HG02938 (cell line): ENCODE results near the gene GLG1.
"Not testable (repeated sequence)": the region's sequence is repeated elsewhere in the genome, so short reads cannot be mapped to it uniquely, and the experiment has no call there.

Source experiments
- ATAC-seq: cut with Tn5 transposase; IDR thresholded peaks from one replicate; pipeline ENCODE4 v1.9.1; 2021; ENCODE audit warnings: mild to moderate bottlenecking, moderate library complexity; ENCODE audit not compliant: unreplicated experiment

Gene GLG1

GRCh38 chr16:74450967-74451760 lies 155.8 kb downstream of the GLG1 start:
- no peak for ATAC-seq

DNA sequence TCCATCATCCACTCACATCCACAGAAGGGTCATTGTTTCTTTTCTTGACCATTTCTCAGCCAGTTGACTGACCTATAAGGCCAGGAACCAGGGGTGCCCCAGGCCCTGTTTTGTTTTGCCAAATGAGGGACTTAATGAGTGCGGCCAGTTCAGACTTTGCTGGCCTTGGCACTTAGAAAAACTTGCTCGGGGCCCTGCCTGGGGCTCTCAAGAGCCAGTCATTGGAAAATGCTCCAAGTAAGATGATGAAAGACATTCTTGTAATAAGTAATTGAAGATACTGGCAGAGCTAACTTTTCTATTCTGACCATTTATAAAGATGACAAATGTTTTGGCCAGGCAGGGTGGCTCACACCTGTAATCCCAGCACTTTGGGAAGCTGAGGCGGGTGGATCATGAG lies 156.7 kb downstream of the GLG1 start:
- ATAC-seq, result no peak

DNA sequence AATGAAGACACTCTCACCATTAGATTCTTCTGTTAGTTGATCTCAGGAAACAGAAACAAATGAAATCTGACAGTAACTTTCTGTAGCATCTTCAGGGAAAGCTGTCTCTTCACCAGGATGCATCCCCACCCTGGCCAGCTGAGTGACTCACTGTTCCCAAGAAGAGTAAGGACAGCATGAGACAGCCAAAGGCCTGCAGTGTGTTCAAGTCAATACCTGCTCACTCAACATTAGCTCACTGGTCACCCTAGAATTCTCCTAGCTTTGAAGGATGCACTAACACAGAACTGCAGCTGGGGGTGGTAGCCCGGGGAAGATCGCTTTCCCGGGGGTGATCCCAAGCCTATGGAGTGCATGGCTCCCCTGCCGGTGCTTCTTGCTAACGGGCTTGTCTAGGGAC lies 157.4 kb downstream of the GLG1 start:
- ATAC-seq, result no peak

- ATAC-seq, result no peak
Observed at GRCh38 chr16:74448990-74449389, 157.9 kb downstream of the GLG1 start.

- no peak for ATAC-seq
Observed at GRCh38 chr16:74447578-74447977, 159.3 kb downstream of the GLG1 start.

- ATAC-seq, result no peak
Observed at GRCh38 chr16:74446866-74447265, 160.0 kb downstream of the GLG1 start.

DNA sequence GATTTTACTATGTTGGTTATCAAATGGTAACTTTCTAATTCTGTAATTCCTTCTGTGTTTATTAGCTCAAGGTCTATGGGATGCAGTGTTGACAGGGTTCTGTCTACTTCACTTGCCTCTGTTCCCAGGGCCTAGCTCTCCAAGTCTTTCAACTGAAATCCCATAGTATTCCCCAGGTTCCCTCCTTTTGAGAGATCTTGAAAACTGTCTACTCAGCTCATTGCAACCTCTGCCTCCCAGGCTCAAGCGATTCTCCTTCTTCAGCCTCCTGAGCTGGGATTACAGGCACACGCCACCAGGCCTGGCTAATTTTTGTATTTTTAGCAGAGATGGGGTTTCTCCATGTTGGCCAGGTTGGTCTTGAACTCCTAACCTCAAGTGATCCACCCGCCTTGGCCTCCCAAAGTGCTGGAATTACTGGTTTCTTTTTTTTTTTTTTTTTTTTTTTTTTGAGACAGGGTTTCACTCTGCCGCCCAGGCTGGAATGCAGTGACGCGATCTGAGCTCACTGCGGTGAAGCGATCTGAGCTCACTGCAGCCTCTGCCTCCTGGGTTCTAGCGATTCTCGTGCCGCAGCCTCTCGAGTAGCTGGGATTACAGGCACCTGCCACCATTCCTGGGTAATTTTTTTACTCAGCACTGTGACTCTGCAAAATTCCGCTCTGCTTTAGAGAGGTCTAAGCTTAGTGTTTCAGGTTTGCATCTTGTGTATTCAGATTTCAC lies 163.1 kb downstream of the GLG1 start:
- ATAC-seq, result not testable (repeated sequence)

- no peak for ATAC-seq
Observed at GRCh38 chr16:74439685-74440084, 167.2 kb downstream of the GLG1 start.

DNA sequence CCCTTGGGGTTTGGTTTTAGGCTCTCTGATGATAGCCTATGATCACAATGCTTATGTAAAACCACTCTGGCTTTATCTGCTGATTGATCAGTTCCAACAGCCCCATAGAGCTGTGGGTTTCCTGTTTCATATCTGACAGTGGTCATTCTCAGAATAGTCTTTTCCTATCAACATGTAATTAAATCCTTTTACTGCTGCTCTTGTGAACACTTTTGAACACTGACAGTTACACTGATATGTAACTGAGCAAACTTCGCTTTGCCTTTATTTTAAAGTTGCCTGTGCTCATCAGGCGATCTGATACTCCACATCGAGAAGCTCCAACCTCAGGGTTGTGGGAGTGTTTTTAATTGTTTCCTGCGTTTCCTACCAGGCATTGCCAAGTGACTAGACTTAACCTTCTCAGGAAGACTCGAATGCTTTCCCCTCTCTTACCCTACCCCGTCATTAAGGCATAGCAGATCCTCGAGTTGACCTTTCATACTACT lies 168.4 kb downstream of the GLG1 start:
- no peak for ATAC-seq

GRCh38 chr16:74431516-74431915 lies 175.4 kb downstream of the GLG1 start:
- no peak for ATAC-seq

DNA sequence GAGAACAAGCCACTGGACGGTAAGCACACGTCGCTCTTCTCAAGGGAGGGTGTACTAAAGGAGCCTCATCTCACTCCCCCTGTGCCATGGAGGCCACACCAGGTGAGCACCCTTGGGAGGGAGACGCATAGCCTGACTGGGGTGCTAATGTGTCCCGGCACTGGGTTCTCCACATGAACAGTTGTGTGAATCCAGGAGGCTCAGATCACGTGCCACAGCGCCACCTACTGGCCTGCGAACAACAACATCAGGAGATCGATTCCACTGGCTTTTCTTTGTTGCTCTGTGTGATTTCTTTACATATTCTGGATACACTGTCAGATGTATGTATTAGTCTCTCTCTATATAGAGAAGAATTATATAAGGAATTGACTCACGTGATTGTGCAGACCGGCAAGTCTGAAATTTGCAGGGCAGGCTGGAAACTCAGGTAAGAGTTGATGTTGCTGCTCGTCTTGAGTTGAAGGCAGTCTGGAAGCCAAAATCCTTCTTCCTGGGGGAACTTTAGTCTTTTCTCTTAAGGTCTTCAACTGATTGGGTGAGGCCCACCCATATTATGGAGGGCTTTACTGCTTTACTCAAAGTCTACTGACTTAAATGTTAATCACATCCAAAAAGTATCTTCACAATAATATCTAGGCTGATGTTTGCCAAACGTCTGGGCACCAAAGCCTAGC lies 176.7 kb downstream of the GLG1 start:
- peak; percentile 66 for ATAC-seq

- not testable (repeated sequence) for ATAC-seq
Observed at GRCh38 chr16:74428493-74428892, 178.4 kb downstream of the GLG1 start.

- not testable (repeated sequence) for ATAC-seq
Observed at GRCh38 chr16:74425751-74426150, 181.2 kb downstream of the GLG1 start.

DNA sequence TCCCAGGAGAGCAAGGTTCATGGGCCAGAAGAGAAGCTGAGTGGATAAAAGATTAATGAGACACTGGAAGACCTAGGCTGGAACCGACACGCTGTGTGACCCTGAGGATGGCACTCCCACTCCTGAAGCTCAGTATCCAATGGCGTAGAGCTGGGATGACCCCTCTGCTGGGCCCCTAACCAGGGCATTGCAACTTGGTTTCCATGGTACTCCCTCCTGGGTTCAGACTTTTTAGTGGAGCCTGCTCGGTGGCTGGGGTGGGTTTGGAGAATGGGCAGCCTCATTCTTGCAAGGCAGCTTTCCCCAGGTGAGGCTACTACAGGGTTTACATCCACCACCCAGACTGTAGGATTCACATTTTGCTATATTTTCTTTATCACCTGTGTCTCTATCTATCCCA lies 183.2 kb downstream of the GLG1 start:
- ATAC-seq, result not testable (repeated sequence)

DNA sequence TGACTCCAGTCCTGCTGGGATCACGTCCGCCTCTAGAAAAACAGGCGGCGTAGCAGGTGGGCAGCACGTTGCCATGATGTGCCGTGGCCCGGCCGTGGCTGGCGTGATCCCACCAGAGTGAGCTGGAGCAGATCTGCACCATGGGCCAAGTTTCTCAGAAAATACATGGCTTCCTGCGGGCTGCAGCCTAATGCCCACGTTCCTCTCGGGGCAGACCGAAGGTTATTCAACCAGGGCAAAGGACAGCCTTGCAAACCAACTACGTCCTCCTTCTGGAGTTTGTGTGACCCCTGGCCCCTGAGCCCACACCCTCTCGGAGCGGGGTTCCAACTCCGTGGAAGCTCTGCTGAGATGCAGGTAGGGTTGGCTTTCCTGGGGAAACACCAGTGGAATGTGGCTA lies 184.8 kb downstream of the GLG1 start:
- ATAC-seq, result not testable (repeated sequence)

DNA sequence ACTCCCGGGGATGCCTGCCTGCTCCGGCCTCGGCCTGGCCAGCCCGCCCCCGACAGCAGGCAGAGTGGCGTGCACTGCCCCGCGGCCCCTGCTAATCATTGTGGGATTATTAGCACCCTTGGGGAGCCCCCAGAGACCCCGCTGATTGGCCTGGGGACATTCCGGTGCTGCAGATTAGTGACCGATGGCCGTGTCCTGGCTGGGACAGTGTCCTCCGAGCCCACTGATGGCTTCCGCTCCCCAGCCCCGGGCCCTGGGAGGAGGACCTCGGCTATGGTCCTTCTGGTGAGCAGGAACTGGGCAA lies 185.5 kb downstream of the GLG1 start:
- not testable (repeated sequence) for ATAC-seq

GRCh38 chr16:74420612-74421481 lies 186.1 kb downstream of the GLG1 start, which contains the start of gene CLEC18B:
Gene CLEC18B, minus strand, starts transcription at chr16:74421478. Its CDS starts 208 bp downstream, at chr16:74421270.
- not testable (repeated sequence) for ATAC-seq

DNA sequence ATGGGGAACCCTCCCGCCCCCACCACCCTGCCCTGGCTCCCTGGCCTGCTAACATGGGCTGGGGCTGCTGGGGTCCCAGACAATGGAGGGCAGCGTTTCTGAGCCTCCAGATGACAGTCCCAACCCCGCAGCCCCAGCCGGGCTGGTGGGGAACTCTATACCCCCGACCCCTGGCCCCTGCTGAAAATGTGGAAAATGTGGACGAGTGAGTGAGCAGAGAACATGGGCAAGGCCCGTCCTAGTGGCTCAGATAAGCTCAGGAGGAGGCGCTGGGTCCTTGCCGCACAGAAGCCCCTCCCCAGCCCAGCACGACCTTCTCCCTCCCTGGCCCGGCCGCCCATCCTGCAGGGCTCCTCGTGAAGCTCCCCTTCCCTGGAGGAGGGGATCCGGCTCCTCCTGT lies 187.1 kb downstream of the GLG1 start:
- ATAC-seq, result not testable (repeated sequence)

DNA sequence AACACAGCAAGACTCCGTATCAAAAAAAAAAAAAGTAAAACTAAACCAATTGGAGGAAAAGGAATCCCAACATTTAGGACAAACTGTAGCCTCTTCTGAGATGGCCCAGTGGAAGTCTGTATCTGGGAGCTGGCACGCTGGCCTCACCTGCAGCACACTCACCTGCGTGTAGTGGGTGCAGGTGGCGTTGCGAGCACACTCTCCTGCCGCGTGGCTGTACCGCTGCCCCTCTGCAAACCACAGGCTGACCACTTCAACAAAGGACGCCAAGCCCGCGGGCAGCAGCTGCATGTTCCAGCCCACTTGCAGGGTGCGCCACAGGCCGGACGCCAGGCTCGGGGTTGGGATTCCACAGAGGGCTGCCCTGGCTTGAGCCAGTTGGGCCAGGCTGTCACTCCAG lies 189.0 kb downstream of the GLG1 start:
- not testable (repeated sequence) for ATAC-seq

DNA sequence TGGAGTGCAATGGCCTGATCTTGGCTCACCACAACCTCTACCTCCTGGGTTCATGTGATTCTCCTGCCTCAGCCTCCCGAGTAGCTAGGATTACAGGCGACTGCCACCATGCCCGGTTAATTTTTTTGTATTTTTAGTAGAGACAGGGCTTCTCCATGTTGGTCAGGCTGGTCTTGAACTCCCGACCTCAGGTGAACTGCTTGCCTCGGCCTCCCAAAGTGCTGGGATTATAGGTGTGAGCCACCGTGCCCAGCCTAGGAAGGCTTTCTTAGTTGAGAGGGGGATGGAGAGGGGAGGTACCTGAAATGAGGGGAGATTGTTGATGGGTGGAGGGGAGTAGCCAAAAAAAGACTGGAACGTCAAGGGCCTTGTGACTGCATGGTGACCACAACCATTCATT lies 193.0 kb downstream of the GLG1 start:
- not testable (repeated sequence) for ATAC-seq

- ATAC-seq, result not testable (repeated sequence)
Observed at GRCh38 chr16:74413485-74413884, 193.4 kb downstream of the GLG1 start.
